AG10803 (cell line): Measurements from ENCODE around the gene A3GALT2.

Experiments used
- DNase-seq: peaks from one replicate; pipeline ENCODE4 v3.0.0; 2010; ENCODE audit warnings: low read depth
- H3K4me3 ChIP-seq: 2 replicates; pipeline ENCODE4 v1.5.1; 2011; ENCODE audit warnings: mild to moderate bottlenecking, low read length, control low read depth
- TF ChIP-seq, protein P1 (sequence below): conservative IDR thresholded peaks from 2 replicates; pipeline ENCODE4 v1.5.1; 2011; ENCODE audit warnings: mild to moderate bottlenecking, low read length, control low read depth, inconsistent platforms

A3GALT2 gene

DNA sequence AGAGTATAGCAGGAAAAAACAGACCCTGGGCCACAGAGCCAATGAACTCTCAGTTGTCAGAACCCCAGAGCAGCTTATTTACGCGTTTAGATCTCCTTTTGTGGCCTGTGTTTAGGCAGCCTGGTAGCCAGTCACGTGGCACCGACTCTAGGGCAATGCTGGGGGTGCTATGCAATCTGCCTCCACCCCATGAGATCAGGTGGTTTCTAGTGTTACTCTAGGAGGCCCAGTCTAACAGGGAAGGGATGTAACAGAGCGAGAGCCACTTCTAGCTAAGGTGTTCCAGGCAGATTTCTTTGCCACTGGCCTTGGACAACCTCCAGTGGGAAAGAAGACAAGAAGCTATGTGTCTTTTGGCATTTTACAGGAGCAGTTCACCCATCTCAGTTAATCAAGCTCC, 12.0 kb upstream of the A3GALT2 start:
- no peak for DNase-seq
- no peak overlapping the region for H3K4me3 ChIP-seq
- TF ChIP-seq, protein P1, sequence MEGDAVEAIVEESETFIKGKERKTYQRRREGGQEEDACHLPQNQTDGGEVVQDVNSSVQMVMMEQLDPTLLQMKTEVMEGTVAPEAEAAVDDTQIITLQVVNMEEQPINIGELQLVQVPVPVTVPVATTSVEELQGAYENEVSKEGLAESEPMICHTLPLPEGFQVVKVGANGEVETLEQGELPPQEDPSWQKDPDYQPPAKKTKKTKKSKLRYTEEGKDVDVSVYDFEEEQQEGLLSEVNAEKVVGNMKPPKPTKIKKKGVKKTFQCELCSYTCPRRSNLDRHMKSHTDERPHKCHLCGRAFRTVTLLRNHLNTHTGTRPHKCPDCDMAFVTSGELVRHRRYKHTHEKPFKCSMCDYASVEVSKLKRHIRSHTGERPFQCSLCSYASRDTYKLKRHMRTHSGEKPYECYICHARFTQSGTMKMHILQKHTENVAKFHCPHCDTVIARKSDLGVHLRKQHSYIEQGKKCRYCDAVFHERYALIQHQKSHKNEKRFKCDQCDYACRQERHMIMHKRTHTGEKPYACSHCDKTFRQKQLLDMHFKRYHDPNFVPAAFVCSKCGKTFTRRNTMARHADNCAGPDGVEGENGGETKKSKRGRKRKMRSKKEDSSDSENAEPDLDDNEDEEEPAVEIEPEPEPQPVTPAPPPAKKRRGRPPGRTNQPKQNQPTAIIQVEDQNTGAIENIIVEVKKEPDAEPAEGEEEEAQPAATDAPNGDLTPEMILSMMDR, result no peak

DNA sequence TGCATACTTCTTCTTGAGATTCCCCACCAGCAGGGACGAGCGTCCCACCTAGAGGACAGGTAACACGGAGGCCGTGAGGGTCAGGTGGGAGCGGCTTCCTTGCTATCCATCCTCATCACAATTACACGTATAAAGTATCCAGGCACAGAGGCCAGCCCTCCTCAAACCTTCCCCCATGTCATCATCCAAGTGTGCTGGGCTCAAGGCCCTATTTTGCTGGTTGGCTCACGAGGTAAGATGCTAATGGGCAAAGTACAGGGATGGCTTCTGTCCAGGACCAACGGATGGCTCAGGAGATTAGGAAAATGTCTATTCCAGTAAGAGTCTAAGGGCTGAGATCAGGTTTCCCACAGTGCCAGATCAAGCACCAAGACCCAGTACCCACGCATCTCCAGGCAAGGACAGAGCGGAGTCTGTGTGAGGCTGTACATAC, 11.5 kb upstream of the A3GALT2 start:
- H3K4me3 ChIP-seq, result no peak overlapping the region
- TF ChIP-seq, protein P1, result no peak
- DNase-seq, result peak; percentile 57

DNA sequence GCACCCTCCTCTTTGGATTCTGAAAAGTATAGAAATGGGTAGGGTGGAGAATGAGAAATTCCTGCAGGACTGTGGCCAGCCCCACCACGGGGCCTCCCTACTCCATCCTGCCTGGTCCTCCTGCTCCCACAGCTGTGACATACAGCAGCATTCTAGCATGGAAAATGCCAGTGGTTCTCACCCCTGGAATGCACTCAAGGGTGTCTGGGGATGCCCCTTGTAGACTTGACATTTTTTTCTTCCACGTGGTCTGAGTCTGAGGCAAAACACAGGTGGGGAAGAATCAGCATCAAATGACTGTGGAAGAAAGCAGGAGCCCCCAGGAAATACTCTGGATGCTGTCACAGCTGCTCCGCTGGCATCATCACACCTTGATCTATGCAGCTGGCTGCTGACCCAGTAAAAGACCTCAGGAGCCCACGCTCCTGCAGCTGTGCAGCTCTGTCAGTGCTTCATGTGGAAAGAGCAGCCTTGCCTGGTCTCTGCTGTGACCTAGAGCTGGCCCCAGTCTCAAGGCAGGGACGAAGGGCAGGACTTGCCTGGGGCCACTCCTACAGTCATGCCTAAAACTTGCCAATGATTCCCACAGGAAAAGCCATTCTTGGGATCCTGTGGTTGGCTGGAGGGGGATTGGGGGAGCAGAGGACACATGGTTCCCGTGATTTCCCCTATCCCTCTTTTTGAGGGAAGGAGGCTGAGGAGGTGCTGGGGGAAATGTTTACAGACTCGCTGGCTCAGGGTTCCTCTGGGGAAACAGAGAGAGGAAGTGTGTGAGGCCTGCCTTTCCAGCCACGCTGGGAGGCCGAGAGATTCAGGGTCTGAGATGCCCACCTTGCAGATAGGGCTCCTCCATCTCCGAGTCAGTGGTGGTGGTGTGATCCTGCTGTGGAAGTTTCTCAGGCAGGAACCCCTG, 10.8 kb upstream of the A3GALT2 start:
- H3K4me3 ChIP-seq, result no peak overlapping the region
- TF ChIP-seq, protein P1, result no peak
- peak; percentile 34 for DNase-seq

DNA sequence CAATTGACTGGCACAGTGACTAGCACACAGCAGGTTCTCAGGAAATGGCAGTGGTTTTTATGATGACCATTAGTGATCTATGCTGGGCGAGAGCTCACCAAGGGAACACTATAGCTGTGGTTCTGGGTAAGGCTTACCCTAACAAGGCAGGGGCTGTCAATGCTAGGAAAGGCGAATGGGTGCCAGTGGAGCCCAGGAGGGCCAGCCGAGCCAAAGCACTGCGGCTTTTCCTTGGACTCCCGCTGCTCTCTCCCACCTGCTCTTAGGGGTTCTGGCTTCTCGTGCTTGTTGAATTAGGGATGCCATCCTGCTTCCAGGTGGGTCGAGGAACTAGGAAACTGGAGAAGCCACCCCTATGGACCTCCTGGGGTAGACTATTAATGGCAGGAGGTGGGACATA, 10.0 kb upstream of the A3GALT2 start:
- DNase-seq, result no peak
- TF ChIP-seq, protein P1, result no peak

DNA sequence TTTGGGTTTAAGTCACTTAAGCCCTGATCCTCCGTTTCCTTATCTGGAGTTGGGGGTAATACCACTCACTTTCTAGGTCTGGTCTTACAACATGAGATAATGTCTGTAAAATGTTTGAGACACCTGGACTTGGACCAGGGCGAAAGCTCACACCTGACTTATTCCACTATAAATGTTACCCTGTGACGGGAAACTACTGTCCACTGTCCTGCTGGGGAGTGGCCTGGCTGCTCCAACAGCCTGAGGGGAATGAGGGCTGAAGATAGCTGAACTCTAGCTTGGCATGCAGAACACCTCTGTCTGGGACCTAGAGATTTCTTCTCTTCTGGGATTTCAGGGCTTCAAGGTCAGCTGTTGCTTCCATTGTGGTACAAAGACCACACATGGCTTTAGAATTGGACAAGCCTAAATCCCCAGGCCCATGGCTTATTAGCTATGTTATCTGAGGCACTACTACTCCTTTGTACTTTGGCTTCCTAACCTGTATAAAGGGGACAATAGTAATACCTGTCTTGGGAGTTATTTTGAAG, 9.5 kb upstream of the A3GALT2 start:
- H3K4me3 ChIP-seq, result no peak overlapping the region
- DNase-seq, result no peak
- TF ChIP-seq, protein P1, result no peak

More for the DNA sequence above, 10.0 kb upstream of the A3GALT2 start:
- no peak overlapping the region for H3K4me3 ChIP-seq

DNA sequence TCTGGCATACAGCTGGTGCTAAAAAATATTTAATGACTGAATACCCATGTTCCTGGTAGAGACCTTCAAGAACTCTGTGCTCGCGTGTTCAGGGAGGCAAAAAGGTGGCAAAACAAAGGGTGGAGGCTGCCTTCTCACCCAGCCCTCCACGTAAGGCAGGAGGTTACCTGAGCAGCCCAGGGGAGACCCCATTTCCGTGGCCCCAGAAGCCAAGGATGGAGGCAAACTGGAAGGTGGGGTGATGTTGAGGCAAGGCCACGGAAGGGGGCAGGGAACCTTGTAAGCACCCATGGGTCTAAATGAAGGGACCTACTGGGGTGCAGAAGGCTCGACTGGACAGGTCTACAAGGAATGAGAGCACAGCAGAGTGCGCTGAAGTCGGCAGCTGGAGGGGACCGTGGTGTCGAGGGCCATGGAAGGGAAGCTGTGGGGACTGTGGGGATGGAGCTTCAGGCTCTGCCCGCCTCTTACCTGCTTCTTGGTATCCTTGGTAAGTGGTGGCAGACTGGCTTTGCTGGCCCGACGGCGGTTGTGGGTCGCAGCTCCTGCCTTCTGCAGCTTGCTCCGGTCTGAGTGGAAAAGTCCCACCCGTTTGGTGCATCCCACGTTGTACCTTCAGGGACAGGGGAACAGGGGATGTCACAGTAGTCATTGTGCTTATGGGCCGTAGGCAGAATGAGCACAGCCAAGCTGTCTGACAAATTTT, 8.9 kb upstream of the A3GALT2 start:
- DNase-seq, result no peak
- no peak overlapping the region for H3K4me3 ChIP-seq
- TF ChIP-seq, protein P1, result no peak
